Trophoblast cell (in vitro differentiated cells and primary cell): ENCODE data around the gene PDZD4.

Experiments
- DNase-seq, 2 donors: peaks; one replicate each; pipeline ENCODE4 v3.0.0-alpha.2; 2016
- H2AFZ ChIP-seq: 2 replicates; pipeline ENCODE4 v1.6.1; 2013; ENCODE audit warnings: low read length, moderate library complexity, mild to moderate bottlenecking; ENCODE audit not compliant: insufficient read depth, poor library complexity
- H2AK5ac ChIP-seq: 2 replicates; pipeline ENCODE4 v1.6.1; 2013; ENCODE audit warnings: mild to moderate bottlenecking, low read length
- H2BK120ac ChIP-seq: 2 replicates; pipeline ENCODE4 v1.6.1; 2013; ENCODE audit warnings: low read length, mild to moderate bottlenecking, moderate library complexity; ENCODE audit not compliant: insufficient read depth, poor library complexity
- H2BK12ac ChIP-seq: 2 replicates; pipeline ENCODE4 v1.6.1; 2013; ENCODE audit warnings: mild to moderate bottlenecking, low read length, moderate library complexity
- H2BK5ac ChIP-seq: 2 replicates; pipeline ENCODE4 v1.6.1; 2013; ENCODE audit warnings: low read length, low read depth, moderate library complexity, mild to moderate bottlenecking; ENCODE audit not compliant: poor library complexity
- H3K14ac ChIP-seq: 2 replicates; pipeline ENCODE4 v1.6.1; 2013; ENCODE audit warnings: mild to moderate bottlenecking, low read length
- H3K18ac ChIP-seq: 2 replicates; pipeline ENCODE4 v1.6.1; 2013; ENCODE audit warnings: mild to moderate bottlenecking, low read length
- H3K23ac ChIP-seq: 2 replicates; pipeline ENCODE4 v1.6.1; 2013; ENCODE audit warnings: low read length
- H3K27ac ChIP-seq: 2 replicates; pipeline ENCODE4 v1.5.1; 2013; ENCODE audit warnings: low read depth, mild to moderate bottlenecking, inconsistent platforms, low read length, moderate library complexity
- H3K27me3 ChIP-seq: 2 replicates; pipeline ENCODE4 v1.6.1; 2013; ENCODE audit warnings: inconsistent platforms, mild to moderate bottlenecking, low read length, moderate library complexity; ENCODE audit not compliant: insufficient read depth
- H3K36me3 ChIP-seq, 2 experiments: 1 replicate in 1 of 2; 2 replicates in 1 of 2; pipeline ENCODE4 v1.6.1; 2013; ENCODE audit warnings: low read length in 2 of 2, mild to moderate bottlenecking in 2 of 2, moderate library complexity in 1 of 2; ENCODE audit not compliant: insufficient read depth in 2 of 2, control insufficient read depth in 1 of 2
- H3K4ac ChIP-seq: 2 replicates; pipeline ENCODE4 v1.6.1; 2013; ENCODE audit warnings: low read depth, mild to moderate bottlenecking, low read length, moderate library complexity
- H3K4me1 ChIP-seq, 2 experiments: 1 replicate in 1 of 2; 2 replicates in 1 of 2; pipeline ENCODE4 v1.6.1; 2013; ENCODE audit warnings: low read length in 2 of 2, mild to moderate bottlenecking in 2 of 2, moderate library complexity in 1 of 2; ENCODE audit not compliant: insufficient read depth in 2 of 2, control insufficient read depth in 1 of 2
- H3K4me2 ChIP-seq: 2 replicates; pipeline ENCODE4 v1.6.1; 2013; ENCODE audit warnings: inconsistent platforms, mild to moderate bottlenecking, low read length, moderate library complexity
- H3K4me3 ChIP-seq: 2 replicates; pipeline ENCODE4 v1.5.1; 2013; ENCODE audit warnings: mild to moderate bottlenecking, low read depth, low read length, inconsistent platforms
- H3K79me1 ChIP-seq: one replicate; pipeline ENCODE4 v1.6.1; 2013; ENCODE audit warnings: low read length
- H3K79me2 ChIP-seq: 2 replicates; pipeline ENCODE4 v1.6.1; 2013; ENCODE audit warnings: low read length, mild to moderate bottlenecking; ENCODE audit not compliant: control insufficient read depth, insufficient read depth, poor library complexity
- H3K9ac ChIP-seq: 2 replicates; pipeline ENCODE4 v1.6.1; 2013; ENCODE audit warnings: mild to moderate bottlenecking, low read length
- H3K9me3 ChIP-seq: 2 replicates; pipeline ENCODE4 v1.6.1; 2013; ENCODE audit warnings: low read depth, mild to moderate bottlenecking, control low read depth, inconsistent platforms, low read length; ENCODE audit not compliant: insufficient read depth
- H4K12ac ChIP-seq: 2 replicates; pipeline ENCODE4 v1.6.1; 2013; ENCODE audit warnings: low read depth, mild to moderate bottlenecking, low read length, moderate library complexity
- H4K8ac ChIP-seq: 2 replicates; pipeline ENCODE4 v1.6.1; 2013; ENCODE audit warnings: low read depth, mild to moderate bottlenecking, low read length, moderate library complexity
- H4K91ac ChIP-seq: one replicate; pipeline ENCODE4 v1.6.1; 2013; ENCODE audit warnings: low read depth, mild to moderate bottlenecking, low read length, moderate library complexity
- WGBS: extraction: QIAGEN DNeasy Blood & Tissue Kit; methylation state at CpG from one replicate; pipeline ENCODE4 v1.1.7; 2013; ENCODE audit warnings: missing lambda C conversion rate; ENCODE audit not compliant: insufficient read length, insufficient coverage; ENCODE audit errors: extremely low coverage; 5-methylcytosine and 5-hydroxymethylcytosine counted together

The PDZD4 gene

DNA sequence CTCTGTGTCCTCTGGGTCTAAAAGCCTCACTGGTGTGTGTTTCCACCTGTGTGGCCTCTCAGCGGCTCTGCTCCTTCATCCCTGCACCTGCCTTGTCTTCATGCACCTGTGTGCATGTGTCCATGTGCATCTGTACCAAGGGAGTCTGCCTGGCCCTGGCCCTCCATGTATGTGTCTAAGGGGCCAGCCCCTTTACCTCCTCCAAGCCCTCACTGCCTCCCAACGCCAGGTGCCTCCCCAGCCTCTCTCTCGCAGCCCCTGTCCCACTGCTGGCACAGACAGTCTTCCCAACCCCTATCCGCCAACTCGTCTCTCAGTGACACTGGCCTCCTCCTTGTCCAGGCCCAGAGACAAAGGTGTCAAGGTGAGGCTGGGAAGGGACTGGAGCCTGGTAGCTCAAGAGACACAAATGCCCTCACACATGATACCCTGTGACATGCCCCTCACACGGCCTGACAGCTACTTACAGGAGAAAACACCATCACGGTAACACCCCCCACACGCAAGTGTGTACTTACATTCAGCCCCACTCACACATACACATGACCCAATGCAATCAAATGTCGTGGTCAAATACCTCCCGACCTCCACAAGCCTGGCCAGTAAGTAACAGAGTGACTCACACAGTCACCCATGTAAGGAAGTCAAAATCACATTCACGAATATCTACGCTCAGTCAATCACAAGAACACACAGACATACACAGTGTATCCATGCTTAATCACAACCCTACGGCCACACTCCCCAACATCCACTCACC lies 44.2 kb upstream of the PDZD4 start:
- no peaks in the 10 kb centered on the region for H3K9me3 ChIP-seq
- no peak overlapping the region for H2BK120ac ChIP-seq
- H4K91ac ChIP-seq = no peak overlapping the region
- no peak overlapping the region for H3K4ac ChIP-seq
- peaks cover 6 to 9% of the 10 kb centered on the region in 2 experiments for H3K4me1 ChIP-seq
- H3K79me2 ChIP-seq = no peaks in the 10 kb centered on the region
- H4K8ac ChIP-seq = no peak overlapping the region
- no peak overlapping the region for H2AK5ac ChIP-seq
- no peak overlapping the region for H3K4me2 ChIP-seq
- no peak overlapping the region for H4K12ac ChIP-seq
- H3K18ac ChIP-seq = no peak overlapping the region
- no peaks in the 10 kb centered on the region for H3K27me3 ChIP-seq
- H3K79me1 ChIP-seq = no peaks in the 10 kb centered on the region
- H3K9ac ChIP-seq = no peak overlapping the region
- no peak overlapping the region for H3K14ac ChIP-seq
- peaks cover 8 to 15% of the 10 kb centered on the region in 2 experiments for H3K36me3 ChIP-seq
- WGBS = no CpG with 5 or more reads among the region's 13 CpGs
- H3K4me3 ChIP-seq = no peak overlapping the region
- no peak overlapping the region for H3K23ac ChIP-seq
- no peak overlapping the region for H2BK12ac ChIP-seq
- H3K27ac ChIP-seq = no peak overlapping the region
- H2BK5ac ChIP-seq = no peak overlapping the region
- DNase-seq = no peak
- no peak overlapping the region for H2AFZ ChIP-seq

DNA sequence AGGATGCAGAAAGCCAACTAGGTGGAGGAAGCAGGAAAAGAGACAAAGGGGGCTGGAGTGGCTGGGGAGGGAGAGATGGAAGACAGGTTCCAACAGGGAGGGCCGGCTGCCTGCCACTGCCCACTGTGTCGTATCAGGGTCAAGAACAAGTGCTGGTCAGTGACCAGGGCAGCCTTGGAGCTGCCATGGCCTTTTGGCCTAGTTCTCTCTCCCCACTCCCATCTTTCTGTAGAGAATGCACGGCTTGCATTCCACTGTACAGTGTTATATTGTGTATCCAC lies 43.7 kb upstream of the PDZD4 start:
- H4K8ac ChIP-seq = no peak overlapping the region

GRCh38 chrX:153873282-153874084 lies 43.1 kb upstream of the PDZD4 start:
- no CpG with 5 or more reads among the region's 7 CpGs for WGBS
- Histone ChIP-seq H3K23ac (no peak overlapping the region), H4K91ac (no peak overlapping the region), H3K27me3 (no peaks in the 10 kb centered on the region), H3K4me2 (no peak overlapping the region), H3K36me3 (peaks cover 17 to 23% of the 10 kb centered on the region in 2 experiments), H2BK120ac (no peak overlapping the region), H3K79me1 (no peaks in the 10 kb centered on the region), H2BK12ac (no peak overlapping the region), H3K4me1 (peaks cover 5 to 9% of the 10 kb centered on the region in 2 experiments), H2AK5ac (no peak overlapping the region), H3K79me2 (no peaks in the 10 kb centered on the region), H3K9ac (no peak overlapping the region), H3K9me3 (no peaks in the 10 kb centered on the region), H3K4me3 (no peak overlapping the region), H2AFZ (no peak overlapping the region), H3K18ac (no peak overlapping the region), H3K4ac (no peak overlapping the region), H3K14ac (no peak overlapping the region), H2BK5ac (no peak overlapping the region), H4K8ac (no peak overlapping the region), H4K12ac (no peak overlapping the region), H3K27ac (no peak overlapping the region)
- DNase-seq = no peak

More for the DNA sequence above, 43.7 kb upstream of the PDZD4 start:
- no peak overlapping the region for H3K4me2 ChIP-seq
- peaks cover 6 to 9% of the 10 kb centered on the region in 2 experiments for H3K4me1 ChIP-seq
- H3K79me2 ChIP-seq = no peaks in the 10 kb centered on the region
- no peak overlapping the region for H3K4me3 ChIP-seq
- no peaks in the 10 kb centered on the region for H3K9me3 ChIP-seq
- H3K27me3 ChIP-seq = no peaks in the 10 kb centered on the region
- no peak overlapping the region for H2BK5ac ChIP-seq
- H3K79me1 ChIP-seq = no peaks in the 10 kb centered on the region
- H4K12ac ChIP-seq = no peak overlapping the region
- no peak overlapping the region for H3K23ac ChIP-seq
- H3K9ac ChIP-seq = no peak overlapping the region
- H3K4ac ChIP-seq = no peak overlapping the region
- H2BK120ac ChIP-seq = no peak overlapping the region
- no peak overlapping the region for H2AFZ ChIP-seq
- no peak overlapping the region for H2AK5ac ChIP-seq
- no peak for DNase-seq
- H2BK12ac ChIP-seq = no peak overlapping the region
- H4K91ac ChIP-seq = no peak overlapping the region
- peaks cover 13 to 20% of the 10 kb centered on the region in 2 experiments for H3K36me3 ChIP-seq
- no peak overlapping the region for H3K14ac ChIP-seq
- WGBS = no CpG with 5 or more reads among the region's 3 CpGs
- no peak overlapping the region for H3K18ac ChIP-seq
- no peak overlapping the region for H3K27ac ChIP-seq

DNA sequence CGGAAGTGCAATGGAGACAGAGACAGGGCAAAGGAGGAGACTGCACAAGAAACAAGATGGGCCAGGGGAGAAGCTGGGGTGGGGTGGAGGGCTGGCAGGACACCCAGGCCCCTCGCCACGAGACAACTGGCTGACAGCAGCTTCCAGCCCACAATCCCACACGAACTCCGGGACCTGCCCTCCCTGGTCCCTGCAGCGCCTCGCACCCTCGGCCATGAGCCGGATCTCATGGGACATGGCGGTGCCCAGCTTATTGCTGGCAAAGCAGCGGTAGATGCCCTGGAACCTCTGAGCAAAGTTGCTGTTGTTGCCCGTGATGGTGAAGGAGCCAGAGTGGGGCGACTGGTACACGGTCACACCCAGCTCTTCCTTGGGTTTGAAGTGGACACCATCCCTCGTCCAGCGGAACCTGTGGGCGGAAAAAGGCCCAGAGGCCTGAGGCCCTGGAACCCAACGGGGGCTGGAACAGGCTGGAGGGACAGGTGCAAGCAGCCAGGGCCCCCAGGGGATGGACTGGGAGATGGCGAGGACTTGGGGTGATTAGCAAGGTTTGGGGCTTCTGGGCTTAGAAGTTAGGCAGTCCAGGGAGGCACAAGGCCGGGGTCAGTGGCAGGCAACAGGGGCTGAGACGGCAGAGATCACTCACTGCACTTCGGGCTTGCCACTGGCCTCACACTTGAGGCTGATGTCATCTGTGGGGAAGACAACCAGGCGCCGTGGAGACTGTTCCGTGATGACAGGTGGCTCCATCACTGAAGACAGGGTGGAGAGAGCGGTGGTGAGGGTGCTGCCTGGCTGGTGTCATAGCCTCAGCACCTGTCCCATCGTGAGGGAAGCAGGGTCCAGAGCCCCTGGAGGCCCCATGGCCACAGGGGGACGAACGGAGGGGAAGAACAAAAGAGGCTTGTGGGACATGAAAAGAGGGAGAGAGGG lies 41.9 kb upstream of the PDZD4 start:
- H2AFZ ChIP-seq = no peak overlapping the region
- H3K23ac ChIP-seq = no peak overlapping the region
- H4K12ac ChIP-seq = no peak overlapping the region
- H3K27me3 ChIP-seq = no peaks in the 10 kb centered on the region
- no peak overlapping the region for H3K27ac ChIP-seq
- no peak overlapping the region for H2AK5ac ChIP-seq
- no CpG with 5 or more reads among the region's 29 CpGs for WGBS
- H3K4me3 ChIP-seq = no peak overlapping the region
- peaks cover 3 to 5% of the 10 kb centered on the region in 2 experiments for H3K4me1 ChIP-seq
- peaks cover 28 to 34% of the 10 kb centered on the region in 2 experiments for H3K36me3 ChIP-seq
- no peaks in the 10 kb centered on the region for H3K79me1 ChIP-seq
- no peak for DNase-seq
- H2BK120ac ChIP-seq = no peak overlapping the region
- H4K91ac ChIP-seq = no peak overlapping the region
- H4K8ac ChIP-seq = no peak overlapping the region
- no peak overlapping the region for H3K18ac ChIP-seq
- no peak overlapping the region for H2BK5ac ChIP-seq
- no peaks in the 10 kb centered on the region for H3K9me3 ChIP-seq
- H3K9ac ChIP-seq = no peak overlapping the region
- no peak overlapping the region for H3K4me2 ChIP-seq
- H3K14ac ChIP-seq = no peak overlapping the region
- H3K4ac ChIP-seq = no peak overlapping the region
- H2BK12ac ChIP-seq = no peak overlapping the region
- no peaks in the 10 kb centered on the region for H3K79me2 ChIP-seq
